CD14-positive monocyte (primary cell): Measurements from ENCODE around the gene ILK. TPM values are rescaled to one million over a fixed set of nuclear protein-coding genes. Genes with fewer than 3 reads are reported as not detected.

Experiments used
- DNase-seq, 3 donors: peaks; one replicate each; pipeline ENCODE4 v3.0.0-alpha.2; 2011 to 2022
- H2AFZ ChIP-seq: 2 replicates; pipeline ENCODE4 v1.6.0; 2012; ENCODE audit warnings: mild to moderate bottlenecking, low read depth, low read length, inconsistent platforms; ENCODE audit not compliant: insufficient read depth, poor library complexity, severe bottlenecking
- H3K27ac ChIP-seq, 2 donors: 1 replicate in 1 of 2; 2 replicates in 1 of 2; pipeline ENCODE4 v1.5.1; 2012 to 2013; ENCODE audit warnings: low read length in 2 of 2, control low read depth in 1 of 2, inconsistent platforms in 1 of 2, low read depth in 1 of 2, mild to moderate bottlenecking in 1 of 2
- H3K27me3 ChIP-seq, 2 donors: one replicate each; pipeline versions ENCODE4 v1.6.0 to v1.6.1; 2011 to 2013; ENCODE audit warnings: low read length in 2 of 2; ENCODE audit not compliant: control insufficient read depth in 2 of 2, insufficient read depth in 2 of 2
- H3K36me3 ChIP-seq, 2 donors: replicated peaks in 1 of 2; 1 replicate in 1 of 2; 2 replicates in 1 of 2; pipeline versions ENCODE4 v1.5.1 to v1.6.1; 2012 to 2013; ENCODE audit warnings: low read length in 2 of 2, control low read depth in 1 of 2, inconsistent platforms in 1 of 2, mild to moderate bottlenecking in 1 of 2; ENCODE audit not compliant: insufficient read depth in 2 of 2, control insufficient read depth in 1 of 2
- H3K4me1 ChIP-seq, 2 donors: 1 replicate in 1 of 2; 2 replicates in 1 of 2; pipeline versions ENCODE4 v1.5.1 to v1.6.1; 2012 to 2013; ENCODE audit warnings: low read length in 2 of 2, control low read depth in 1 of 2, inconsistent platforms in 1 of 2, mild to moderate bottlenecking in 1 of 2, moderate library complexity in 1 of 2; ENCODE audit not compliant: insufficient read depth in 2 of 2, control insufficient read depth in 1 of 2
- H3K4me2 ChIP-seq: replicated peaks from 2 replicates; pipeline ENCODE3; 2012; ENCODE audit warnings: low read length, moderate library complexity, mild to moderate bottlenecking; ENCODE audit not compliant: poor library complexity, severe bottlenecking; ENCODE audit errors: extremely low read depth
- H3K4me3 ChIP-seq, 3 experiments: fragments of 200-600 bp in 1 of 3; sonication (generic) in 1 of 3; replicated peaks in 1 of 3; 1 replicate in 2 of 3; 2 replicates in 1 of 3; pipeline ENCODE4 v1.5.1; 2011 to 2013; ENCODE audit warnings: low read length in 3 of 3, mild to moderate bottlenecking in 3 of 3, control low read depth in 2 of 3, low read depth in 2 of 3, inconsistent platforms in 1 of 3, moderate library complexity in 1 of 3
- H3K79me2 ChIP-seq: 2 replicates; pipeline ENCODE4 v1.6.0; 2012; ENCODE audit warnings: mild to moderate bottlenecking, control low read depth, inconsistent platforms, low read length, moderate library complexity; ENCODE audit not compliant: insufficient read depth
- H3K9ac ChIP-seq: 2 replicates; pipeline ENCODE4 v1.6.0; 2017; ENCODE audit warnings: low read length, mild to moderate bottlenecking; ENCODE audit not compliant: insufficient read depth, poor library complexity, severe bottlenecking
- H3K9me3 ChIP-seq, 2 donors: replicated peaks in 1 of 2; 1 replicate in 1 of 2; 2 replicates in 1 of 2; pipeline versions ENCODE4 v1.5.1 to v1.6.1; 2012 to 2013; ENCODE audit warnings: low read length in 2 of 2, control low read depth in 1 of 2; ENCODE audit not compliant: control insufficient read depth in 1 of 2, insufficient read depth in 1 of 2
- H4K20me1 ChIP-seq: 2 replicates; pipeline ENCODE4 v1.6.0; 2012; ENCODE audit warnings: mild to moderate bottlenecking, low read length, control low read depth, moderate library complexity; ENCODE audit not compliant: insufficient read depth
- H3K27ac Mint-ChIP-seq, 7 donors: one replicate each; pipeline ENCODE4 v1.8.0; 2020; ENCODE audit warnings: mild to moderate bottlenecking in 7 of 7, mixed read lengths in 7 of 7, moderate library complexity in 6 of 7, inconsistent platforms in 2 of 7
- H3K27me3 Mint-ChIP-seq, 3 donors: one replicate each; pipeline ENCODE4 v1.8.0; 2021 to 2022; ENCODE audit warnings: low read depth in 3 of 3, mild to moderate bottlenecking in 3 of 3, mixed read lengths in 3 of 3, moderate library complexity in 3 of 3, inconsistent platforms in 1 of 3
- H3K36me3 Mint-ChIP-seq, 2 donors: one replicate each; pipeline ENCODE4 v1.8.0; 2020; ENCODE audit warnings: mixed read lengths in 2 of 2, inconsistent platforms in 1 of 2, mild to moderate bottlenecking in 1 of 2
- H3K4me1 Mint-ChIP-seq: one replicate; pipeline ENCODE4 v1.8.0; 2020; ENCODE audit warnings: mild to moderate bottlenecking, mixed read lengths
- H3K4me3 Mint-ChIP-seq, 2 donors: one replicate each; pipeline ENCODE4 v1.8.0; 2020; ENCODE audit warnings: mild to moderate bottlenecking in 2 of 2, mixed read lengths in 2 of 2, moderate library complexity in 1 of 2
- H3K9me3 Mint-ChIP-seq, 7 donors: one replicate each; pipeline ENCODE4 v1.8.0; 2020 to 2022; ENCODE audit warnings: mixed read lengths in 7 of 7, mild to moderate bottlenecking in 6 of 7, moderate library complexity in 6 of 7, inconsistent platforms in 2 of 7
- WGBS: methylation state at CpG from one replicate; pipeline ENCODE4 v1.1.5; 2013; ENCODE audit warnings: missing lambda C conversion rate; ENCODE audit not compliant: insufficient coverage; 5-methylcytosine and 5-hydroxymethylcytosine counted together
- intact Hi-C, 2 donors: fragments of 100-400 bp; cut with micrococcal nuclease; formaldehyde crosslinking; loops; one replicate each; pipeline versions ENCODE4 v1.15.0 to v1.15.1; 2023
- polyA plus RNA-seq, 3 donors: library from polyadenylated mRNA; depleted of rRNA in 1 of 3; unstranded in 2 of 3; stranded (reverse) in 1 of 3; fragments of 300-500 nt in 2 of 3; fragments of >200 nt in 1 of 3; fragmentation: Illumina TruSeq in 2 of 3; gene quantifications; 1 replicate in 2 of 3; 2 replicates in 1 of 3; pipeline ENCODE4 v1.2.3, GENCODE V29; 2012 to 2021
- TF ChIP-seq, protein P1 (sequence below): fragments of 200-600 bp; IDR thresholded peaks from one replicate; pipeline ENCODE4 v1.8.0; 2022; ENCODE audit warnings: antibody characterized with exemption, mild to moderate bottlenecking

The ILK gene
- polyA plus RNA-seq, 3 donors = 165 to 271 (median 250) TPM

- peaks cover 4 to 10% of the 10 kb centered on the region in 2 donors for H3K4me1 ChIP-seq
- peaks cover 0 to 5% of the 10 kb centered on the region in 2 donors for H3K9me3 ChIP-seq
- Mint-ChIP-seq H3K27ac (no peak overlapping the region), H3K4me3 (peak overlapping the region; percentile 21 to 88), H3K4me1 (peaks cover 9% of the 10 kb centered on the region), H3K9me3 (peaks cover 0 to 4% (median 0%) of the 10 kb centered on the region in 7 donors), H3K36me3 (no peaks in the 10 kb centered on the region), H3K27me3 (peaks cover 15 to 16% (median 15%) of the 10 kb centered on the region in 3 donors)
- H3K36me3 ChIP-seq = no peaks in the 10 kb centered on the region
- DNase-seq = no peak
- H2AFZ ChIP-seq = no peak overlapping the region
- TF ChIP-seq, protein P1, sequence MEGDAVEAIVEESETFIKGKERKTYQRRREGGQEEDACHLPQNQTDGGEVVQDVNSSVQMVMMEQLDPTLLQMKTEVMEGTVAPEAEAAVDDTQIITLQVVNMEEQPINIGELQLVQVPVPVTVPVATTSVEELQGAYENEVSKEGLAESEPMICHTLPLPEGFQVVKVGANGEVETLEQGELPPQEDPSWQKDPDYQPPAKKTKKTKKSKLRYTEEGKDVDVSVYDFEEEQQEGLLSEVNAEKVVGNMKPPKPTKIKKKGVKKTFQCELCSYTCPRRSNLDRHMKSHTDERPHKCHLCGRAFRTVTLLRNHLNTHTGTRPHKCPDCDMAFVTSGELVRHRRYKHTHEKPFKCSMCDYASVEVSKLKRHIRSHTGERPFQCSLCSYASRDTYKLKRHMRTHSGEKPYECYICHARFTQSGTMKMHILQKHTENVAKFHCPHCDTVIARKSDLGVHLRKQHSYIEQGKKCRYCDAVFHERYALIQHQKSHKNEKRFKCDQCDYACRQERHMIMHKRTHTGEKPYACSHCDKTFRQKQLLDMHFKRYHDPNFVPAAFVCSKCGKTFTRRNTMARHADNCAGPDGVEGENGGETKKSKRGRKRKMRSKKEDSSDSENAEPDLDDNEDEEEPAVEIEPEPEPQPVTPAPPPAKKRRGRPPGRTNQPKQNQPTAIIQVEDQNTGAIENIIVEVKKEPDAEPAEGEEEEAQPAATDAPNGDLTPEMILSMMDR = no peak
- intact Hi-C loops = no loop called here
- H3K4me2 ChIP-seq = no peak overlapping the region
- H3K79me2 ChIP-seq = no peaks in the 10 kb centered on the region
- no peaks in the 10 kb centered on the region for H4K20me1 ChIP-seq
- peaks cover 31% of the 10 kb centered on the region in 2 donors for H3K27me3 ChIP-seq
- H3K27ac ChIP-seq = no peak overlapping the region
- no peak overlapping the region for H3K4me3 ChIP-seq
- H3K9ac ChIP-seq = no peak overlapping the region
- 80% methylated on average over 3 of the region's 5 CpGs for WGBS
These were observed 53.4 kb downstream of the ILK start for GRCh38 chr11:6656936-6657335.

DNA sequence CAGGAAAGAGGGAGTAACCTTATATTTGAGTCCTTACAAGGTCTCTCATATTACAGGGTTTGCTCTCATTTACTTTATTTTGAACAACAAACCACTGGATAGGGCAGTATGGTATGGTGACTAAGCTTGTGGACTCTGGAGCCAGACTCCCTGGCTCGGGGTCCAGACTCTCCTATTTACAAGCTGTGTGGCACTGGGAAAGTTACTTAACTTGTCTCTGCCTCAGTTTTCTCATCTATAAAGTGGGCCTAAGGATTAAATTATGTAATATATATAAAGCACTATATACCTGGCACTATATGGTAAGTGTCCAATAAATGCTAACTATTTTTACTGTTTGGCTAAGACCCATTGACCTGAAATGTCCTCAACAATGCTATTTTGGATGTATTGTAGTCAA is 53.8 kb downstream of the ILK start:
- peaks cover 0 to 5% of the 10 kb centered on the region in 2 donors for H3K9me3 ChIP-seq
- H3K9ac ChIP-seq = no peak overlapping the region
- no peak overlapping the region for H3K4me2 ChIP-seq
- peaks cover 0 to 4% (median 0%) of the 10 kb centered on the region in 7 donors for H3K9me3 Mint-ChIP-seq
- H3K36me3 Mint-ChIP-seq = no peaks in the 10 kb centered on the region
- no peak overlapping the region for H3K4me3 ChIP-seq
- peaks cover 4 to 6% of the 10 kb centered on the region in 2 donors for H3K4me1 ChIP-seq
- whole genome bisulfite sequencing = no CpG with 5 or more reads among the region's 1 CpG
- H3K79me2 ChIP-seq = no peaks in the 10 kb centered on the region
- peak overlapping the region in 1 of 2 donors; percentile 88 for H3K4me3 Mint-ChIP-seq
- intact Hi-C loops = no loop called here
- peaks cover 9% of the 10 kb centered on the region for H3K4me1 Mint-ChIP-seq
- no peak for DNase-seq
- H3K27ac ChIP-seq = no peak overlapping the region
- H3K27me3 ChIP-seq = peaks cover 31% of the 10 kb centered on the region in 2 donors
- TF ChIP-seq, protein P1 = no peak
- H3K36me3 ChIP-seq = no peaks in the 10 kb centered on the region
- no peak overlapping the region for H3K27ac Mint-ChIP-seq
- H3K27me3 Mint-ChIP-seq = peaks cover 15 to 16% (median 15%) of the 10 kb centered on the region in 3 donors
- no peaks in the 10 kb centered on the region for H4K20me1 ChIP-seq
- no peak overlapping the region for H2AFZ ChIP-seq
